ENCODE data around the gene ATP8B4.

GRCh38 chr15:50140098-50140497, 21.1 kb upstream of the ATP8B4 start:
- TF ChIP-seq, protein P1, sequence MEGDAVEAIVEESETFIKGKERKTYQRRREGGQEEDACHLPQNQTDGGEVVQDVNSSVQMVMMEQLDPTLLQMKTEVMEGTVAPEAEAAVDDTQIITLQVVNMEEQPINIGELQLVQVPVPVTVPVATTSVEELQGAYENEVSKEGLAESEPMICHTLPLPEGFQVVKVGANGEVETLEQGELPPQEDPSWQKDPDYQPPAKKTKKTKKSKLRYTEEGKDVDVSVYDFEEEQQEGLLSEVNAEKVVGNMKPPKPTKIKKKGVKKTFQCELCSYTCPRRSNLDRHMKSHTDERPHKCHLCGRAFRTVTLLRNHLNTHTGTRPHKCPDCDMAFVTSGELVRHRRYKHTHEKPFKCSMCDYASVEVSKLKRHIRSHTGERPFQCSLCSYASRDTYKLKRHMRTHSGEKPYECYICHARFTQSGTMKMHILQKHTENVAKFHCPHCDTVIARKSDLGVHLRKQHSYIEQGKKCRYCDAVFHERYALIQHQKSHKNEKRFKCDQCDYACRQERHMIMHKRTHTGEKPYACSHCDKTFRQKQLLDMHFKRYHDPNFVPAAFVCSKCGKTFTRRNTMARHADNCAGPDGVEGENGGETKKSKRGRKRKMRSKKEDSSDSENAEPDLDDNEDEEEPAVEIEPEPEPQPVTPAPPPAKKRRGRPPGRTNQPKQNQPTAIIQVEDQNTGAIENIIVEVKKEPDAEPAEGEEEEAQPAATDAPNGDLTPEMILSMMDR (IDR thresholded peaks at IDR 0.05), result no peak
- TF ChIP-seq POLR2A (IDR thresholded peaks at IDR 0.05), result no peak

Data from uterus (tissue), 2 donors.